GM12891 (cell line): ENCODE data around the gene ATXN7.

Experiments used
- DNase-seq: peaks from one replicate; pipeline ENCODE4 v3.0.0; 2011; ENCODE audit warnings: low spot score; ENCODE audit not compliant: insufficient read length
- FAIRE-seq: peaks from 2 replicates; lab custom pipeline; 2011; peaks lifted over from hg19 to GRCh38; lab: Jason Lieb, UNC
- PAX5 ChIP-seq: IDR thresholded peaks from 2 replicates; pipeline ENCODE4 v1.6.1; 2011; ENCODE audit warnings: low read length, moderate library complexity, mild to moderate bottlenecking; ENCODE audit not compliant: insufficient read depth, severe bottlenecking
- POLR2A ChIP-seq: IDR thresholded peaks from 2 replicates; pipeline ENCODE4 v1.6.1; 2011; ENCODE audit warnings: low read depth, low read length, control low read depth
- POLR2AphosphoS5 ChIP-seq: IDR thresholded peaks from 2 replicates; pipeline ENCODE4 v1.6.1; 2011; ENCODE audit warnings: low read depth, low read length, control low read depth
- POU2F2 ChIP-seq: IDR thresholded peaks from 2 replicates; pipeline ENCODE4 v1.6.1; 2011; ENCODE audit warnings: low read depth, mild to moderate bottlenecking, control low read depth, low read length, moderate library complexity
- SPI1 ChIP-seq: IDR thresholded peaks from 2 replicates; pipeline ENCODE4 v1.6.1; 2011; ENCODE audit warnings: low read depth, low read length, control low read depth
- TAF1 ChIP-seq: IDR thresholded peaks from 2 replicates; pipeline ENCODE4 v1.6.1; 2011; ENCODE audit warnings: low read depth, low read length, control low read depth

The ATXN7 gene

DNA sequence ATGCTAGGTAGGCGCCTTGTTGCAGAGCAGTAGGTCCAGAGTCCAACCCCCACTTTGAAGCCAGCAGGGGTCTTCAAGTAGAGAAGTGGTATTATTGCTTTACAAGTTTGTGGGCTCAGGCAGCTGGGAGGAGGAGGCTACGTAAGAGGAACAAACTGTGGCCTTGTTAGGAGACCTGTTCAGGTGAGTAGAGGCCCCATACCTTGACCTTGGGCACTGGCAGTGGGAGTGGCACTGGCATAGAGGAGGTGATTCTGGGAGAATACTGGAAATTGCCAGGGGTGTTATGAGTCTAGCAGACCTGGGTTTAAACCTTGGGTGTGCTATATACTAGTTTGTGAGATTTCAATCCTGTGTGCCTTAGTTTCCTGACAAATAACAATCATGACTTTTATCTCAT is 83.1 kb downstream of the ATXN7 start:
- TF ChIP-seq POLR2A (no peak), POU2F2 (no peak), PAX5 (no peak), TAF1 (no peak), SPI1 (no peak)
- no peak for FAIRE-seq
- DNase-seq, result no peak

DNA sequence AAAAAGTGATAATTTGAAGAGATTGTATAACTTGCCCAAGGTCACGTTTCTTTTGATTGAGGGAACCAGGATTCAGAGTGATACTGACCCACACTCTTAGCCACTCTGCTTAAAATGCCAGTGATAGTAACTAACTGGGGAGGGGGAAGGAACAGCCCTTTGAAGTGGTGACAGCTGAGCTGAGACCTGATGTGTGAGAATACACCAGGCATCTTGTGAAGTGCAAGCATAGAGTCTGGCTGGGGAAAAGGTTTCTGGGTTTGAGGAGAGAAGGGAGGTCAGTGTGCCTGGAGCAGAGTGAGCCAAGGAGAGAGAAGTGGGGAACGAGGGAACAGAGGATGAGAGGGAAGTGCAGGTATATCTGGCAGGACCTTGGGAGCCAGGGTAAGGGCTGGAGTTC is 83.9 kb downstream of the ATXN7 start:
- no peak for FAIRE-seq
- TF ChIP-seq POLR2AphosphoS5 (no peak), TAF1 (no peak), POLR2A (no peak), SPI1 (no peak), PAX5 (no peak), POU2F2 (no peak)
- DNase-seq, result no peak

- DNase-seq, result no peak
- TF ChIP-seq POLR2A (no peak), PAX5 (no peak), TAF1 (no peak), SPI1 (no peak), POLR2AphosphoS5 (no peak), POU2F2 (no peak)
- no peak for FAIRE-seq
Measured at GRCh38 chr3:63949005-63949404, 85.3 kb downstream of the ATXN7 start.

- TF ChIP-seq TAF1 (no peak), POLR2AphosphoS5 (no peak), POLR2A (no peak), POU2F2 (no peak), PAX5 (no peak), SPI1 (no peak)
- DNase-seq (no peak), FAIRE-seq (no peak)
Measured at GRCh38 chr3:63950698-63951097, 87.0 kb downstream of the ATXN7 start.

- TF ChIP-seq TAF1 (no peak), POLR2AphosphoS5 (no peak), SPI1 (no peak), POU2F2 (no peak), PAX5 (no peak), POLR2A (no peak)
- DNase-seq, result no peak
- no peak for FAIRE-seq
Measured at GRCh38 chr3:63951492-63952247, 88.0 kb downstream of the ATXN7 start.

DNA sequence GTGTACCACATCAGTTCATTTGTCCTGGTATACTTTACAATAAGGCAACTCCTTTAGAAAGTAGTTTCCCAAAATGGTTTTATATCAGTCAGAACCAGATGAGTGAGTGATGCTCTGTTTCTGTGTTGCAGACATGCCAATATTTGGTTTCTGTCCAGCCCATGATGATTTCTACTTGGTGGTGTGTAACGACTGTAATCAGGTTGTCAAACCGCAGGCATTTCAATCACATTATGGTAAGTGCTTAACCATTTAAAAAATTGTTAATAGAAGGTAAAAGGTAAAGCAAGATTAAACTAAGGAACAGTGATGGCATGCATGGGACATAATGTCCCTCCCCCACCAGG is 88.6 kb downstream of the ATXN7 start:
- TF ChIP-seq TAF1, result no peak
- TF ChIP-seq POLR2AphosphoS5, result no peak
- no peak for TF ChIP-seq POLR2A
- no peak for TF ChIP-seq POU2F2
- no peak for TF ChIP-seq SPI1
- no peak for TF ChIP-seq PAX5
- DNase-seq (no peak), FAIRE-seq (peak; percentile 38)

- TF ChIP-seq PAX5, result no peak
- TF ChIP-seq SPI1, result no peak
- no peak for TF ChIP-seq POU2F2
- TF ChIP-seq POLR2AphosphoS5, result no peak
- TF ChIP-seq POLR2A, result no peak
- TF ChIP-seq TAF1, result no peak
- DNase-seq (no peak), FAIRE-seq (no peak)
Measured at GRCh38 chr3:63954182-63954581, 90.5 kb downstream of the ATXN7 start.

DNA sequence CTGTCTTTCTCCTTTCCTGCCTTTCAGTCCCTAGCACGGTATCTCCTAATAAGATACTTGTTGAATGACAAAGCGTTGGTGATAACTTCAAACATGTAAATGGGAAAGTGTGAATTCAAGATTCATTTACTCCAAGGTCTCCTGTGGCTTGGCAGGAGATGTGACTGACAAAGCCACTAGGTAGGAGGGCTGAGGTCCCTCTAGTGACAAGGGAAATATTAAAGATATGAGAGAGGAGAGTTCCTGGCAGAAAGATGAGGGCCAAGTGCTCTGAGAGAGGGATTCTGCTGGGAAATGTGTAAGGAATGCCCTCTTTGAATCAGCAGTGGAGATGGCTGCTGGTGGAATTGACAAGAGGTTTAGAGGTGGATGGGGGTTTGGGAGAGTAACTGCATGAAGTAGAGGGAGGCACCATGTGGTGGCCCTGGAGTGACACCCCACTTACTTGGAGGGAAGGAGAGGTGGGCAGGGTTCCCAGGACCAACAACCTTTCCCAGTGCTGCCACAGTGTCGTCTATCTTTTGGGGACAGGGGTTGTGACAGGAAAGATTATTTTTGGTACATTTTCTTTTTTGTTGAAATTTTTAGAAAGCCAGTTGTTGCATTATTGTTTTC is 91.5 kb downstream of the ATXN7 start:
- DNase-seq (no peak), FAIRE-seq (no peak)
- no peak for TF ChIP-seq SPI1
- TF ChIP-seq POLR2A, result no peak
- TF ChIP-seq PAX5, result no peak
- no peak for TF ChIP-seq POLR2AphosphoS5
- TF ChIP-seq POU2F2, result no peak
- no peak for TF ChIP-seq TAF1

DNA sequence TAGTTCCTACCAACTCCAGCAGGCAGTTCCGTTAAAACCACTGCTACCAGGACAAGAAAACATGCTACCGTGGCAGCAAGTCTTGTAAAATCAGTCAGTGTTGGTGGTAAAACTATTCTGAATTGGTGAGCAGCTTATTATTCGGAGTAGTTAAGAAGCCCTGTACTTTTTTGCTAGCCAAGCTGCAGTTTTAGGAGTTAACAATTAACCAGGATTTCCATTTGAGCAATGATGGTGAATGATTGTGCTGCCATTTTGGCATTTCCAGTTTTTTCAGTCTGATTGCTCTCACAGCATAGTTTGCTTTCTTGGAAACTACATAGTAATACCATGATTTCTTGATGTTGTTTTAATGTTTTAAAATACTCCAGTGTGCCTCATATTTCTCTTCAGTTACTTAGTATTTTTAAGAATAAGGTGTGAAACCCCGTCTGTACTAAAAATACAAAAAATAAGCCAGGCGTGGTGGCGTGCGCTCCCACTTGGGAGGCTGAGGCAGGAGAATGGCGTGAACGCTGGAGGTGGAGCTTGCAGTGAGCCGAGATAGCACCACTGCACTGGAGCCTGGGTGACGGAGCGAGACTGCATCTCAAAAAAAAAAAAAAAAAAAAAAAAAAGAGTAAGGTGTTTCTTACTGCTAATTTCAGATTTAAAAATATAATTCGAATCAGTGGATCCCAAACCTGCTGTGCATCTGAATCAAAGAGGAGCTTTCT is 92.3 kb downstream of the ATXN7 start:
- FAIRE-seq (no peak), DNase-seq (no peak)
- no peak for TF ChIP-seq POLR2AphosphoS5
- TF ChIP-seq POU2F2, result no peak
- TF ChIP-seq TAF1, result no peak
- no peak for TF ChIP-seq POLR2A
- TF ChIP-seq PAX5, result no peak
- TF ChIP-seq SPI1, result no peak

GRCh38 chr3:63959146-63959545 is 95.5 kb downstream of the ATXN7 start:
- TF ChIP-seq PAX5 (no peak), POLR2A (no peak), SPI1 (no peak), POU2F2 (no peak), POLR2AphosphoS5 (no peak), TAF1 (no peak)
- no peak for DNase-seq
- no peak for FAIRE-seq
